Glutamatergic neuron (in vitro differentiated cells): Measurements from ENCODE around the gene RUFY4. TPM values are rescaled to one million over a fixed set of nuclear protein-coding genes. Genes with fewer than 3 reads are reported as not detected.

Experiments used
- DNase-seq: peaks from one replicate; pipeline ENCODE4 v3.0.0; 2022
- H3K27ac Mint-ChIP-seq: one replicate; pipeline ENCODE4 v1.8.0; 2020; ENCODE audit warnings: mild to moderate bottlenecking, mixed read lengths, inconsistent platforms; ENCODE audit not compliant: unreplicated experiment
- H3K27me3 Mint-ChIP-seq: one replicate; pipeline ENCODE4 v1.8.0; 2020; ENCODE audit warnings: mild to moderate bottlenecking, moderate library complexity, mixed read lengths, inconsistent platforms; ENCODE audit not compliant: unreplicated experiment
- H3K36me3 Mint-ChIP-seq: one replicate; pipeline ENCODE4 v1.8.0; 2020; ENCODE audit warnings: mild to moderate bottlenecking, mixed read lengths, inconsistent platforms; ENCODE audit not compliant: unreplicated experiment
- H3K4me1 Mint-ChIP-seq: one replicate; pipeline ENCODE4 v1.8.0; 2020; ENCODE audit warnings: mild to moderate bottlenecking, low read depth, mixed read lengths, inconsistent platforms; ENCODE audit not compliant: unreplicated experiment
- H3K4me3 Mint-ChIP-seq: one replicate; pipeline ENCODE4 v1.8.0; 2020; ENCODE audit warnings: mild to moderate bottlenecking, mixed read lengths, inconsistent platforms; ENCODE audit not compliant: unreplicated experiment
- H3K9me3 Mint-ChIP-seq: one replicate; pipeline ENCODE4 v1.8.0; 2020; ENCODE audit warnings: mild to moderate bottlenecking, moderate library complexity, mixed read lengths, inconsistent platforms; ENCODE audit not compliant: unreplicated experiment
- CTCF ChIP-seq: fragments of 200-600 bp; sonication (generic); IDR thresholded peaks from one replicate; pipeline ENCODE4 v1.5.0; 2021; ENCODE audit not compliant: partially characterized antibody, unreplicated experiment
- total RNA-seq: library from RNA; stranded (reverse); fragmentation: NEBNext Ultra II Directional; extraction: Animal tissue kit (Norgen Biotek cat#: 25700); gene quantifications from one replicate; pipeline ENCODE4 v1.2.1, GENCODE V29; 2021; ENCODE audit not compliant: unreplicated experiment

The RUFY4 gene
- total RNA-seq, 1 donor from 2014 or later: not detected

- no peak for TF ChIP-seq CTCF
- H3K27me3 Mint-ChIP-seq: peaks cover 14% of the 10 kb centered on the region
- DNase-seq: no peak
- H3K27ac Mint-ChIP-seq: no peak overlapping the region
- H3K4me1 Mint-ChIP-seq: peaks cover 11% of the 10 kb centered on the region
- peaks cover 13% of the 10 kb centered on the region for H3K9me3 Mint-ChIP-seq
- H3K4me3 Mint-ChIP-seq: no peak overlapping the region
- H3K36me3 Mint-ChIP-seq: no peaks in the 10 kb centered on the region
These were observed 7.1 kb downstream of the RUFY4 start for GRCh38 chr2:218075975-218076811.

- DNase-seq: no peak
- Mint-ChIP-seq H3K27me3 (peaks cover 15% of the 10 kb centered on the region), H3K36me3 (peaks cover 3% of the 10 kb centered on the region), H3K27ac (no peak overlapping the region), H3K9me3 (peaks cover 9% of the 10 kb centered on the region), H3K4me1 (peaks cover 8% of the 10 kb centered on the region), H3K4me3 (no peak overlapping the region)
- no peak for TF ChIP-seq CTCF
These were observed 8.6 kb downstream of the RUFY4 start for GRCh38 chr2:218077464-218078216.

- DNase-seq: no peak
- Mint-ChIP-seq H3K4me3 (no peak overlapping the region), H3K27me3 (peaks cover 7% of the 10 kb centered on the region), H3K4me1 (no peaks in the 10 kb centered on the region), H3K27ac (no peak overlapping the region), H3K36me3 (peaks cover 5% of the 10 kb centered on the region), H3K9me3 (peaks cover 9% of the 10 kb centered on the region)
- no peak for TF ChIP-seq CTCF
These were observed 11.2 kb downstream of the RUFY4 start for GRCh38 chr2:218079943-218080913.

- TF ChIP-seq CTCF: no peak
- Mint-ChIP-seq H3K36me3 (peaks cover 10% of the 10 kb centered on the region), H3K4me1 (no peaks in the 10 kb centered on the region), H3K27ac (no peak overlapping the region), H3K27me3 (peaks cover 7% of the 10 kb centered on the region), H3K9me3 (peaks cover 9% of the 10 kb centered on the region), H3K4me3 (no peak overlapping the region)
- no peak for DNase-seq
These were observed 12.0 kb downstream of the RUFY4 start for GRCh38 chr2:218081063-218081462.
